Sigmoid colon (tissue), 7 donors: ENCODE data around the gene GMDS. TPM values are rescaled to one million over a fixed set of nuclear protein-coding genes. Genes with fewer than 3 reads are reported as not detected.

Experiments used
- DNase-seq: peaks from one replicate; pipeline ENCODE4 v3.0.0-alpha.2; 2019
- H3K27ac ChIP-seq, 4 donors: fragments of 200-600 bp; sonication (generic); one replicate each; pipeline ENCODE4 v1.5.1; 2016 to 2019; ENCODE audit warnings: mild to moderate bottlenecking in 1 of 4
- H3K27me3 ChIP-seq, 3 donors: fragments of 200-600 bp; sonication (generic); one replicate each; pipeline ENCODE4 v1.5.1; 2019; ENCODE audit warnings: mild to moderate bottlenecking in 1 of 3
- H3K36me3 ChIP-seq, 4 donors: fragments of 200-600 bp; sonication (generic); one replicate each; pipeline ENCODE4 v1.5.1; 2016 to 2019
- H3K4me1 ChIP-seq, 4 donors: fragments of 200-600 bp; sonication (generic); one replicate each; pipeline ENCODE4 v1.5.1; 2017 to 2019
- H3K4me3 ChIP-seq, 4 donors: fragments of 200-600 bp; sonication (generic); one replicate each; pipeline ENCODE4 v1.5.1; 2017 to 2019; ENCODE audit warnings: mild to moderate bottlenecking in 2 of 4, moderate library complexity in 1 of 4
- H3K9me3 ChIP-seq, 4 donors: fragments of 200-600 bp in 3 of 4; sonication (generic) in 3 of 4; one replicate each; pipeline versions ENCODE4 v1.5.1 to v1.6.1; 2013 to 2019
- EP300 ChIP-seq, 4 donors: sonication (generic); formaldehyde crosslinking; IDR thresholded peaks; one replicate each; pipeline ENCODE4 v1.6.1; 2017; ENCODE audit warnings: antibody characterized with exemption in 4 of 4
- POLR2A ChIP-seq, 2 donors: fragments of 450-650 bp; IDR thresholded peaks; one replicate each; pipeline ENCODE4 v1.6.1; 2016; ENCODE audit warnings: antibody characterized with exemption in 2 of 2, mild to moderate bottlenecking in 2 of 2, moderate library complexity in 2 of 2
- POLR2AphosphoS5 ChIP-seq, 4 donors: sonication (generic); formaldehyde crosslinking; IDR thresholded peaks; one replicate each; pipeline ENCODE4 v1.6.1; 2017; ENCODE audit warnings: antibody characterized with exemption in 4 of 4
- WGBS, 2 donors: extraction: QIAGEN DNeasy Blood & Tissue Kit; methylation state at CpG; one replicate each; pipeline ENCODE4 v1.1.7; 2013; 5-methylcytosine and 5-hydroxymethylcytosine counted together
- intact Hi-C: fragments of 100-400 bp; cut with DNase I; formaldehyde crosslinking; loops from one replicate; pipeline ENCODE4 v1.15.1; 2023
- polyA plus RNA-seq, 3 donors: library from polyadenylated mRNA; stranded (reverse); fragments of 200-250 nt; gene quantifications; one replicate each; pipeline ENCODE4 v1.2.3, GENCODE V29; 2013
- total RNA-seq, 4 donors: library from RNA; depleted of rRNA; stranded (reverse); fragments of >200 nt; gene quantifications; one replicate each; pipeline ENCODE4 v1.1.0, GENCODE V29; 2016
- TF ChIP-seq, protein P1 (sequence below), 4 experiments: fragments of 450-650 bp in 3 of 4; fragments of 200-600 bp in 1 of 4; IDR thresholded peaks; one replicate each; pipeline ENCODE4 v1.5.1; 2016 to 2019; ENCODE audit warnings: antibody characterized with exemption in 4 of 4, mild to moderate bottlenecking in 3 of 4, moderate library complexity in 2 of 4
- donor health status: healthy with polysubstance abuse.
- donor health status: Bipolar disorder and iron deficiency.
- donor health status: healthy.

Gene GMDS
- total and polyA plus RNA-seq, 7 donors: 3.1 to 173 (median 9.4) TPM

DNA sequence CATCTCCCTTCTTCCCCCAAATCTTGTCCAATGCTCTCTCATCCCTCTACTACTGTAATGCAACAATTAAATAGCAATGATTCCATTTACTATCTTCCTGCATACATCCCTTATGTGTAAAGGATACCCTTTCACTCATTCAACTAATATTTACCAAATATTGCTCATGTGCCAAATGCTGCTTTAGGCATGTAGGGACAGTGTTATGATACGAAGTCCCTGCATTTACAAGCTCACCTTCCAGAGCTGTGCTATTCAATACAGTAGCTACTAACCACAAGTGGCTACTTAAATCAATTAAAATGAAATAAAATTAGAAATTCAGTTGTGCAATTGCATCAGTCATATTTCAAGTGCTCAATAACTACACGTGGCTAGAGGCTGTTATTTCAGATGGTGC, 41.1 kb downstream of the GMDS start:
- Histone ChIP-seq H3K27ac (no peak overlapping the region), H3K27me3 (no peaks in the 10 kb centered on the region), H3K9me3 (no peaks in the 10 kb centered on the region), H3K36me3 (no peaks in the 10 kb centered on the region), H3K4me1 (no peaks in the 10 kb centered on the region), H3K4me3 (no peak overlapping the region)
- TF ChIP-seq, protein P1, sequence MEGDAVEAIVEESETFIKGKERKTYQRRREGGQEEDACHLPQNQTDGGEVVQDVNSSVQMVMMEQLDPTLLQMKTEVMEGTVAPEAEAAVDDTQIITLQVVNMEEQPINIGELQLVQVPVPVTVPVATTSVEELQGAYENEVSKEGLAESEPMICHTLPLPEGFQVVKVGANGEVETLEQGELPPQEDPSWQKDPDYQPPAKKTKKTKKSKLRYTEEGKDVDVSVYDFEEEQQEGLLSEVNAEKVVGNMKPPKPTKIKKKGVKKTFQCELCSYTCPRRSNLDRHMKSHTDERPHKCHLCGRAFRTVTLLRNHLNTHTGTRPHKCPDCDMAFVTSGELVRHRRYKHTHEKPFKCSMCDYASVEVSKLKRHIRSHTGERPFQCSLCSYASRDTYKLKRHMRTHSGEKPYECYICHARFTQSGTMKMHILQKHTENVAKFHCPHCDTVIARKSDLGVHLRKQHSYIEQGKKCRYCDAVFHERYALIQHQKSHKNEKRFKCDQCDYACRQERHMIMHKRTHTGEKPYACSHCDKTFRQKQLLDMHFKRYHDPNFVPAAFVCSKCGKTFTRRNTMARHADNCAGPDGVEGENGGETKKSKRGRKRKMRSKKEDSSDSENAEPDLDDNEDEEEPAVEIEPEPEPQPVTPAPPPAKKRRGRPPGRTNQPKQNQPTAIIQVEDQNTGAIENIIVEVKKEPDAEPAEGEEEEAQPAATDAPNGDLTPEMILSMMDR (IDR thresholded peaks at IDR 0.05): no peak
- TF ChIP-seq EP300 (IDR thresholded peaks at IDR 0.05) (no peak), POLR2A (IDR thresholded peaks at IDR 0.05) (no peak), POLR2AphosphoS5 (IDR thresholded peaks at IDR 0.05) (no peak)
- intact Hi-C loops: no loop called here
- 79 to 85% methylated on average over 2 of the region's 2 CpGs for WGBS, 2 donors
- DNase-seq: no peak

DNA sequence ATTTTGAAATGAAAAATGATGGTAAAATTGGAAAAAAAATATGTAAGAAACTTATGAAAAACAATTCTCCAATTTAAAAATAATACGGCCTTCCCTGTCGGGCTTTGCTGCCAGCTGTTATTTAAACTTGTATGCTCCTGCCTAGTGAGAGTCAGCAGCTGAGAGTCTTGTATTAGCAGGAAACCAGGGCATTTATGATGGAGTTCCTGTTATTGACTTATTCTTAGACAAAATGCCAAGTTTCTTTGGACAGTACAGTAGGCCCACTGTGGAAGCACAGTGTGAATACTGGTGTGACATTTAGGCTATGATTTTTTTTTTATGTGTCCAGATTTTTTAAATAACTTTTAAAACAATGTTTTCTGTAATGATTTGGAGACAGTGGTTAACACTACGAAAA, 42.1 kb downstream of the GMDS start:
- Histone ChIP-seq H3K27ac (no peak overlapping the region), H3K4me3 (no peak overlapping the region)
- no peak for TF ChIP-seq EP300 (IDR thresholded peaks at IDR 0.05)
- TF ChIP-seq POLR2AphosphoS5 (IDR thresholded peaks at IDR 0.05): no peak
- no peak for TF ChIP-seq POLR2A (IDR thresholded peaks at IDR 0.05)
- TF ChIP-seq, protein P1 (IDR thresholded peaks at IDR 0.05): no peak

DNA sequence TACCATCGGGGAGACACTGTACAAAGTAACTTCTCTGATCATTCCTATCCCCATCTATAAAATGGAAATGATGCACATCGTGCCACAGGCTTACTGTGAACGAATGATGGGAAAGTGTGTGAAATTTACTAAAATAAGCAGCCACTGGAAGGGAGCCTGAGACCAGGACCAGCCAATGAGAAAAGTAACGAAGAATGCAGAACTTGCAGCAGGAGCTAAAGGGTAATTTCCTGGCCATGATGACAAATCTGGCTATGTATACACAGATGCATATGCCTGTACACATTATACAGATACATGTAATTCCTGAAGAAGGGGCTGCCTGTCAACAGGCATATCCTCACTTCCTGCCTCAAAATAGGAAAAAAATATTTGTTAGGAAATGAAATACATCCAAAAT, 47.4 kb downstream of the GMDS start:
- TF ChIP-seq POLR2A (IDR thresholded peaks at IDR 0.05) (no peak), EP300 (IDR thresholded peaks at IDR 0.05) (no peak), POLR2AphosphoS5 (IDR thresholded peaks at IDR 0.05) (no peak)
- TF ChIP-seq, protein P1 (IDR thresholded peaks at IDR 0.05): no peak
- intact Hi-C loops: loop anchor here (2.0 kb wide), 1 partner anchor 593 kb away; no protein-coding TSS in a partner anchor
- no peak overlapping the region for H3K4me3 ChIP-seq
- DNase-seq: no peak
- no peaks in the 10 kb centered on the region for H3K27me3 ChIP-seq
- no peak overlapping the region for H3K27ac ChIP-seq
- H3K9me3 ChIP-seq: no peaks in the 10 kb centered on the region
- no peaks in the 10 kb centered on the region for H3K4me1 ChIP-seq
- H3K36me3 ChIP-seq: no peaks in the 10 kb centered on the region
- WGBS, 2 donors: 88 to 92% methylated on average over 4 of the region's 4 CpGs

More for the DNA sequence above, 42.1 kb downstream of the GMDS start:
- WGBS, 2 donors: 76 to 92% methylated on average over 3 of the region's 3 CpGs
- intact Hi-C loops: no loop called here
- Histone ChIP-seq H3K36me3 (no peaks in the 10 kb centered on the region), H3K9me3 (no peaks in the 10 kb centered on the region), H3K4me1 (no peaks in the 10 kb centered on the region), H3K27me3 (no peaks in the 10 kb centered on the region)
- DNase-seq: no peak

DNA sequence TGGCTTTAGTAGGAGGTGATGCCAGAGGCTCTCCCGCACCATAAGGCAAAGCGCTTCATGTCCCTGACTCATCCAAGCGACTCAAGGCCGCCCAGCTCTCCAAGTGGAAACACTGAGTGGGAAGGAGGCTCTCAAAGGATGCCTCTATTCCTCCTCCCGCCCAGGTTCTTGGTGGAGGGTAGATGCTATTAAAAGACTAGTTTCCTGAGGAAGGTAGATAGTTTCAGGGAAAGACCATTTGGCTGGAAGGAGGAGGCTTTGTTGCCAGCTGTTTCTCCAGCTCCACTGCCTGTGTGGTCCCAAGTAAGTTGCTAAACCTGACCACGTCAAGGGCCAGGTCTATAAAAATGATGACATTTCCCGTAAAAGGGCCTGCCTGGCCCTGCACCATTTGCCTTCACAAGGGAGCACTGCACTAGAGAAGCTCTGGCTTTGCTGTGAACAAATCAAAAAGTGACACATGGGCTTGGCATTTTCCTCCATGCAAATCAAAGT, 48.2 kb downstream of the GMDS start:
- Histone ChIP-seq H3K4me3 (no peak overlapping the region), H3K27me3 (no peaks in the 10 kb centered on the region), H3K9me3 (no peaks in the 10 kb centered on the region), H3K4me1 (no peaks in the 10 kb centered on the region), H3K27ac (no peak overlapping the region), H3K36me3 (no peaks in the 10 kb centered on the region)
- DNase-seq: no peak
- WGBS, 2 donors: 73 to 82% methylated on average over 7 of the region's 7 CpGs
- intact Hi-C loops: loop anchor here (2.0 kb wide), 1 partner anchor 592 kb away; no protein-coding TSS in a partner anchor
- TF ChIP-seq POLR2AphosphoS5 (IDR thresholded peaks at IDR 0.05): no peak
- no peak for TF ChIP-seq EP300 (IDR thresholded peaks at IDR 0.05)
- no peak for TF ChIP-seq POLR2A (IDR thresholded peaks at IDR 0.05)
- TF ChIP-seq, protein P1 (IDR thresholded peaks at IDR 0.05): no peak
